Tibial nerve (tissue), 4 donors: ENCODE results near the gene PYGO2. TPM values are rescaled to one million over a fixed set of nuclear protein-coding genes. Genes with fewer than 3 reads are reported as not detected.

Source experiments
- DNase-seq, 2 donors: peaks; one replicate each; pipeline ENCODE4 v3.0.0-alpha.2; 2019; ENCODE audit warnings: low spot score in 2 of 2
- H3K27ac ChIP-seq, 4 donors: fragments of 200-600 bp; sonication (generic) in 3 of 4; one replicate each; pipeline ENCODE4 v1.5.1; 2017 to 2019; ENCODE audit warnings: mild to moderate bottlenecking in 1 of 4
- H3K27me3 ChIP-seq, 2 donors: fragments of 200-600 bp; sonication (generic) in 1 of 2; one replicate each; pipeline versions ENCODE4 v1.5.1 to v1.6.0; 2017 to 2019
- H3K36me3 ChIP-seq, 3 donors: fragments of 200-600 bp; sonication (generic); one replicate each; pipeline ENCODE4 v1.5.1; 2018 to 2019
- H3K4me1 ChIP-seq, 4 donors: fragments of 200-600 bp; sonication (generic) in 3 of 4; one replicate each; pipeline ENCODE4 v1.5.1; 2017 to 2019
- H3K4me3 ChIP-seq, 4 donors: fragments of 200-600 bp; sonication (generic) in 3 of 4; one replicate each; pipeline ENCODE4 v1.5.1; 2017 to 2019; ENCODE audit warnings: mild to moderate bottlenecking in 1 of 4, moderate library complexity in 1 of 4
- H3K9me3 ChIP-seq, 4 donors: fragments of 200-600 bp; sonication (generic) in 3 of 4; one replicate each; pipeline ENCODE4 v1.5.1; 2017 to 2019
- CTCF ChIP-seq, 5 experiments: fragments of 200-600 bp in 3 of 5; fragments of 450-650 bp in 2 of 5; sonication (generic) in 3 of 5; IDR thresholded peaks; one replicate each; pipeline ENCODE4 v1.5.1; 2016 to 2019; ENCODE audit warnings: antibody characterized with exemption in 5 of 5, mild to moderate bottlenecking in 3 of 5, moderate library complexity in 2 of 5
- EP300 ChIP-seq, 2 donors: sonication (generic); formaldehyde crosslinking; IDR thresholded peaks; one replicate each; pipeline ENCODE4 v1.6.1; 2017; ENCODE audit warnings: antibody characterized with exemption in 2 of 2, mild to moderate bottlenecking in 1 of 2
- POLR2A ChIP-seq, 2 donors: fragments of 450-650 bp; IDR thresholded peaks; one replicate each; pipeline ENCODE4 v1.6.1; 2017; ENCODE audit warnings: antibody characterized with exemption in 2 of 2, mild to moderate bottlenecking in 2 of 2, moderate library complexity in 2 of 2
- WGBS, 2 donors: methylation state at CpG; one replicate each; pipeline ENCODE4 v1.1.5; 2018; 5-methylcytosine and 5-hydroxymethylcytosine counted together
- total RNA-seq, 4 donors: library from RNA; depleted of rRNA; stranded (reverse); fragments of >200 nt; gene quantifications; one replicate each; pipeline ENCODE4 v1.1.0, GENCODE V29; 2016

The PYGO2 gene
- total RNA-seq, 4 donors from 2014 or later, result 18.6 to 24.3 (median 23.5) TPM

- H3K4me3 ChIP-seq, result peak overlapping the region; percentile 65 to 72 (median 69)
- H3K36me3 ChIP-seq, result no peaks in the 10 kb centered on the region
- H3K27ac ChIP-seq, result peak overlapping the region; percentile 88 to 100 (median 95)
- no peaks in the 10 kb centered on the region for H3K27me3 ChIP-seq
- 1% methylated on average over 36 of the region's 36 CpGs for WGBS, 2 donors
- DNase-seq, result peak; percentile 83 to 85
- no peaks in the 10 kb centered on the region for H3K9me3 ChIP-seq
- peak in 4 of 5 experiments; percentile 15 to 57 (median 31) for TF ChIP-seq CTCF (IDR thresholded peaks at IDR 0.05)
- peak; percentile 79 to 84 for TF ChIP-seq POLR2A (IDR thresholded peaks at IDR 0.05)
- TF ChIP-seq EP300 (IDR thresholded peaks at IDR 0.05), result peak; percentile 85 to 98
- H3K4me1 ChIP-seq, result peaks cover 0 to 47% (median 16%) of the 10 kb centered on the region in 4 donors
Measured at GRCh38 chr1:154937085-154937987, 24.2 kb downstream of the PYGO2 start.

- peaks cover 0 to 7% (median 0%) of the 10 kb centered on the region in 3 donors for H3K36me3 ChIP-seq
- H3K4me1 ChIP-seq, result peaks cover 0 to 40% (median 12%) of the 10 kb centered on the region in 4 donors
- 0 to 1% methylated on average over 30 to 35 of the region's 45 CpGs for WGBS, 2 donors
- no peaks in the 10 kb centered on the region for H3K9me3 ChIP-seq
- H3K4me3 ChIP-seq, result peak within 1 kb of the TSS; percentile 65 to 72 (median 69)
- H3K27ac ChIP-seq, result peak within 1 kb of the TSS; percentile 88 to 100 (median 95)
- DNase-seq, result peak; percentile 95 to 97
- TF ChIP-seq CTCF (IDR thresholded peaks at IDR 0.05) (peak; percentile 23 to 67 (median 45)), POLR2A (IDR thresholded peaks at IDR 0.05) (peak; percentile 17 to 78), EP300 (IDR thresholded peaks at IDR 0.05) (peak in 1 of 2 donors; percentile 86)
- no peaks in the 10 kb centered on the region for H3K27me3 ChIP-seq
Measured at GRCh38 chr1:154936555-154937084, 25.0 kb downstream of the PYGO2 start, which contains the start of gene PMVK. TSS of gene PMVK (minus strand) at chr1:154936719. CDS start at chr1:154936685, 34 bp downstream.

GRCh38 chr1:154935749-154936554 is 25.6 kb downstream of the PYGO2 start:
- H3K27me3 ChIP-seq, result no peaks in the 10 kb centered on the region
- no peaks in the 10 kb centered on the region for H3K9me3 ChIP-seq
- peak overlapping the region; percentile 88 to 100 (median 95) for H3K27ac ChIP-seq
- peaks cover 0 to 13% (median 0%) of the 10 kb centered on the region in 3 donors for H3K36me3 ChIP-seq
- 36 to 40% methylated on average over 27 of the region's 27 CpGs for WGBS, 2 donors
- peak overlapping the region; percentile 65 to 72 (median 69) for H3K4me3 ChIP-seq
- no peak for DNase-seq
- TF ChIP-seq EP300 (IDR thresholded peaks at IDR 0.05) (no peak), POLR2A (IDR thresholded peaks at IDR 0.05) (no peak), CTCF (IDR thresholded peaks at IDR 0.05) (no peak)
- H3K4me1 ChIP-seq, result peaks cover 0 to 35% (median 10%) of the 10 kb centered on the region in 4 donors

- Histone ChIP-seq H3K27me3 (no peaks in the 10 kb centered on the region), H3K4me1 (peaks cover 0 to 41% (median 10%) of the 10 kb centered on the region in 4 donors), H3K4me3 (no peak overlapping the region), H3K27ac (no peak overlapping the region), H3K36me3 (peaks cover 0 to 28% (median 0%) of the 10 kb centered on the region in 3 donors), H3K9me3 (no peaks in the 10 kb centered on the region)
- TF ChIP-seq EP300 (IDR thresholded peaks at IDR 0.05) (no peak), POLR2A (IDR thresholded peaks at IDR 0.05) (no peak), CTCF (IDR thresholded peaks at IDR 0.05) (no peak)
- 94 to 96% methylated on average over 5 of the region's 5 CpGs for WGBS, 2 donors
- DNase-seq, result no peak
Measured at GRCh38 chr1:154934358-154934948, 27.1 kb downstream of the PYGO2 start.
